ENCODE data around the gene SLC30A3. TPM values are rescaled to one million over a fixed set of nuclear protein-coding genes. Genes with fewer than 3 reads are reported as not detected.

Gene SLC30A3
- total RNA-seq, 6 donors from 2014 or later = 0.20 to 2.3 (median 1.2) TPM

DNA sequence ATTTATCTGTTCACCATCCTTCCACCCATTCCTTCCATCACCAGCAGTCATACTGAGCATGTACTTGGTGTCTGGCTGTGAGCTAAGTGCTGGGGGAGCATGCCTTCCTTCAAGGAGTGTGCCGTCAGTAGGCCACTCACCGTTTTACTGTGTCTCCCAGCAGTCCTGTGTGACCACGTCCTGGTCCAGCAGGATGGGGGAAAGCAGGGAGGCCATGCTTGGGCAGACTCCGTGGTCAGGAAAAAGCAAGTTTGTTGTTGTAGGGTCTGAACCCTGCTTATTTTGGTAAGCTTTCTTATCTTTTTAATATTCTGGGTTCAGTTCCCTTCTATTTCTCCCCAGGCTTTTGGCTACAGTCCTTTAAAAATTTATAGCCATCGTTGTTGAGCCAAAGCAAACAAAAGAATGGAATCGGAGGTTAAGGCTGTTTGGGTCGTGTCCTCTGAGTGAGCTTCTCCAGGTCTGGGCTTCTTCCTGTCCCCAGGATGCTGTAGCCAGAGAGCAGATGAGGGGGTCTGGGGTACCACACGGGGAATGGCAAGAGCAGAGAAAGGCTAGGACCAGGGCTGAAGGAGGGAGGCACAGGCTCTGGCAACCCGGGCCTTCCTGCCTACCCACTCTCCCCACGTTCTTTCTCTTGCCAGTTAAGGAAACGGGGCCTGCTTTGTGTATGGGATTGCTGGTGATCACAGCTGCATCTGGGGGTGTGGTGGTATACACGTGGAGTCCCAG is 13.5 kb downstream of the SLC30A3 start:
- peaks cover 0 to 4% (median 0%) of the 10 kb centered on the region in 4 donors for H3K27me3 ChIP-seq
- no peak for DNase-seq
- WGBS, 2 donors = 65 to 68% methylated on average over 10 to 12 of the region's 12 CpGs
- no peak for ATAC-seq (ENCODE audit: low FRiP score in 2 of 2)
- no peaks in the 10 kb centered on the region for H3K9me3 ChIP-seq
- peaks cover 0 to 2% (median 1%) of the 10 kb centered on the region in 4 donors for H3K36me3 ChIP-seq
- TF ChIP-seq POLR2A (IDR thresholded peaks at IDR 0.05) = no peak
- TF ChIP-seq POLR2AphosphoS5 (IDR thresholded peaks at IDR 0.05) = no peak
- TF ChIP-seq, protein P1, sequence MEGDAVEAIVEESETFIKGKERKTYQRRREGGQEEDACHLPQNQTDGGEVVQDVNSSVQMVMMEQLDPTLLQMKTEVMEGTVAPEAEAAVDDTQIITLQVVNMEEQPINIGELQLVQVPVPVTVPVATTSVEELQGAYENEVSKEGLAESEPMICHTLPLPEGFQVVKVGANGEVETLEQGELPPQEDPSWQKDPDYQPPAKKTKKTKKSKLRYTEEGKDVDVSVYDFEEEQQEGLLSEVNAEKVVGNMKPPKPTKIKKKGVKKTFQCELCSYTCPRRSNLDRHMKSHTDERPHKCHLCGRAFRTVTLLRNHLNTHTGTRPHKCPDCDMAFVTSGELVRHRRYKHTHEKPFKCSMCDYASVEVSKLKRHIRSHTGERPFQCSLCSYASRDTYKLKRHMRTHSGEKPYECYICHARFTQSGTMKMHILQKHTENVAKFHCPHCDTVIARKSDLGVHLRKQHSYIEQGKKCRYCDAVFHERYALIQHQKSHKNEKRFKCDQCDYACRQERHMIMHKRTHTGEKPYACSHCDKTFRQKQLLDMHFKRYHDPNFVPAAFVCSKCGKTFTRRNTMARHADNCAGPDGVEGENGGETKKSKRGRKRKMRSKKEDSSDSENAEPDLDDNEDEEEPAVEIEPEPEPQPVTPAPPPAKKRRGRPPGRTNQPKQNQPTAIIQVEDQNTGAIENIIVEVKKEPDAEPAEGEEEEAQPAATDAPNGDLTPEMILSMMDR (IDR thresholded peaks at IDR 0.05) = no peak
- no peak for TF ChIP-seq EP300 (IDR thresholded peaks at IDR 0.05)
- H3K27ac ChIP-seq = no peak overlapping the region
- peaks cover 0 to 9% (median 2%) of the 10 kb centered on the region in 4 donors for H3K4me1 ChIP-seq
- H3K4me3 ChIP-seq = no peak overlapping the region

DNA sequence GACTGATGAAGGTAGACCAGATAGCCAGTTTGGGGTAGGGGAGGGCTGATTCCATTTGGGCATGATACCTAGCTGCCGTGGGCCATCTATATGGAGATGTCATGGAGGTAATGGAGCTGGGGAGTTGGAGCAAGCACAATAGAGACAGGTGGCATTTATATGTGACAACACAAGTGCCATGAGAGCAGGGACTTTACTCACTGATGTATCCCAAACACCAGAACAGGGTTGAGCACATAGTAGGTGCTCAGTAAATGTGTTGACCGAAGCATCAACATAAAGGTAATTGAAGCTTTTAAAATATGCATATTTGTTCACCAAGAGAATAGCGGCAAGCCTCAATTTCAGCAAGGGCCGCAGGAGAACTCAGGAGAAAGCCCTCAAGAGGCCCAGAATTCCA is 15.0 kb downstream of the SLC30A3 start:
- no peak overlapping the region for H3K4me3 ChIP-seq
- 84 to 90% methylated on average over 4 of the region's 4 CpGs for WGBS, 2 donors
- peaks cover 0 to 4% (median 0%) of the 10 kb centered on the region in 4 donors for H3K27me3 ChIP-seq
- no peak overlapping the region for H3K27ac ChIP-seq
- TF ChIP-seq POLR2AphosphoS5 (IDR thresholded peaks at IDR 0.05) (no peak), POLR2A (IDR thresholded peaks at IDR 0.05) (no peak), EP300 (IDR thresholded peaks at IDR 0.05) (no peak)
- TF ChIP-seq, protein P1 (IDR thresholded peaks at IDR 0.05) = no peak
- ATAC-seq (ENCODE audit: low FRiP score in 2 of 2) = no peak
- H3K36me3 ChIP-seq = peaks cover 3 to 17% (median 14%) of the 10 kb centered on the region in 4 donors
- H3K4me1 ChIP-seq = peaks cover 0 to 9% (median 2%) of the 10 kb centered on the region in 4 donors
- H3K9me3 ChIP-seq = no peaks in the 10 kb centered on the region
- DNase-seq = no peak

DNA sequence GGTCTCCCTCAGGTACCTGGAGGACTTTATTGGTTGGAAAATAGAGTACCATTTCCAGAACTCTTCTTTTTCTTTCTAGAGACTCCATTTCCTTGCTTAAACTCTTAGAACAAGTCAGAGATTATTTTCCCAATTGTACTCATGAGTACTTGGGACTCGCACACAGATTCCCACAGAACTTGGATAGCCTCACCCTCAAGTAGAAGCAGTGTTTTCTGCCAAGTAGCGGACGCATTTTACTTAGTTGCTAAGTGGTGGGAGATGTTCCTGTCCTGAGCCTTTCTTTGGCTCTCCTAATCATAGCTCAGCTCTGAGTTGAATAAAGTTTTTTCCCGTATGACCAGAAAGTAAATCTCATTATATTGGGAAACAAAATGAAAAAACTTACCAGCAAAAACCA is 17.2 kb downstream of the SLC30A3 start:
- Histone ChIP-seq H3K27me3 (no peaks in the 10 kb centered on the region), H3K36me3 (peaks cover 3 to 39% (median 37%) of the 10 kb centered on the region in 4 donors), H3K9me3 (no peaks in the 10 kb centered on the region), H3K4me1 (peaks cover 0 to 9% (median 2%) of the 10 kb centered on the region in 4 donors), H3K4me3 (no peak overlapping the region), H3K27ac (no peak overlapping the region)
- DNase-seq (no peak), ATAC-seq (ENCODE audit: low FRiP score in 2 of 2) (no peak)
- 84 to 85% methylated on average over 4 of the region's 4 CpGs for WGBS, 2 donors
- TF ChIP-seq, protein P1 (IDR thresholded peaks at IDR 0.05) = no peak
- TF ChIP-seq POLR2A (IDR thresholded peaks at IDR 0.05) = no peak
- no peak for TF ChIP-seq POLR2AphosphoS5 (IDR thresholded peaks at IDR 0.05)
- TF ChIP-seq EP300 (IDR thresholded peaks at IDR 0.05) = no peak

DNA sequence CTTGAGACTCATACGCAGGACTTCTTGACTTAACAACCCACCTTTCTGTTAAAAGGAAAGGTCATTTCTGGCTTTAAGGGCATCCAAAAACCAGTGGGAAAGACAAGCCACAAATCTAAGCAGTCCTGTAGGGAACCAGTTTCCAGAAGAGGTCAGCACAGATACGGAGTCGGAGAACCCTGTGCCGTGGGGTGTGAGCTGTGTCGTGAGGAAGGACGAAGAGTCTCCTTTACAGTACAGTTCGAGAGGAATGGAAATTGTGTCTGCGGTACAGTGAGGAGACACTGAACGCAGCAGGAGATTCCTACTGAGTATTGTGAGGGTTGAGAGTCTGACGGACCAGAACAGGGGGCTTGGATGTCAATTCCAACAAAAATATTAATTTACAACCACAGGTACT is 17.7 kb downstream of the SLC30A3 start:
- Histone ChIP-seq H3K36me3 (peaks cover 3 to 44% (median 42%) of the 10 kb centered on the region in 4 donors), H3K4me3 (no peak overlapping the region), H3K4me1 (peaks cover 0 to 4% (median 0%) of the 10 kb centered on the region in 4 donors), H3K27me3 (no peaks in the 10 kb centered on the region), H3K27ac (no peak overlapping the region), H3K9me3 (no peaks in the 10 kb centered on the region)
- no peak for ATAC-seq (ENCODE audit: low FRiP score in 2 of 2)
- WGBS, 2 donors = 87 to 90% methylated on average over 10 of the region's 10 CpGs
- DNase-seq = no peak
- TF ChIP-seq, protein P1 (IDR thresholded peaks at IDR 0.05) = no peak
- TF ChIP-seq EP300 (IDR thresholded peaks at IDR 0.05) (no peak), POLR2AphosphoS5 (IDR thresholded peaks at IDR 0.05) (no peak), POLR2A (IDR thresholded peaks at IDR 0.05) (no peak)
